ENCODE data around the gene ANKRD13A. TPM values are rescaled to one million over a fixed set of nuclear protein-coding genes. Genes with fewer than 3 reads are reported as not detected.
"Not testable (repeated sequence)": the region's sequence is repeated elsewhere in the genome, so short reads cannot be mapped to it uniquely, and the experiment has no call there.

ANKRD13A gene
- total RNA-seq, 1 experiment from 2014 or later = 118 TPM

DNA sequence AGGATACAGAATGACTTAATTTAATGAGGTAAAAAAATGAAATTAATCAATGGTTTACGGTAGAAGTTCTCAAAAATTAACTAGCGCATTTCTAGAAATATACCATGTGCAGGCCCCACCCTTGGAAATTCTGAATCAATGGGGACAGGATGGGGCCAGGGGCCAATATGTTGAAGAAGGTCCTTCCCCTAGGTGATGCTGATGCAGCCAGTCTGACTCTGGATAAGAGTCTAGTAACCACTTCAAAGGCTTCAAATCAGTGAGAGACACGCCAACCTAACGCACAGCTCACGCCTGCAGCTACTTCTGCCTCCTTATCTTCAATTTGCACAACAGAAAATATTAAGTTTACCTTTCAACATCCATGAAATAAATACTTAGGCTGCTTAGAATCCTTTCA lies 17.9 kb upstream of the ANKRD13A start:
- H3K9me3 ChIP-seq (ENCODE audit: low read length) = no peaks in the 10 kb centered on the region
- BruUV-seq (replicated peaks) = no TSS peak
- H3K27me3 ChIP-seq (ENCODE audit: low read length) = no peaks in the 10 kb centered on the region
- H4K20me1 ChIP-seq (ENCODE audit: low read length) = no peaks in the 10 kb centered on the region
- CTCF ChIA-PET = no interaction called here
- no peak overlapping the region for H3K4me2 ChIP-seq (ENCODE audit: low read length)
- H2AFZ ChIP-seq (ENCODE audit: low read length) = no peak overlapping the region
- no peaks in the 10 kb centered on the region for H3K4me1 ChIP-seq (ENCODE audit: insufficient read depth, low read length)
- H3K27ac ChIP-seq (ENCODE audit: low read length) = no peak overlapping the region
- H3K79me2 ChIP-seq (ENCODE audit: low read length) = no peaks in the 10 kb centered on the region
- DNase-seq (no peak), ATAC-seq (no peak)
- POLR2A ChIA-PET (ENCODE audit: unreplicated experiment) = no interaction called here
- H3K4me3 ChIP-seq (ENCODE audit: low read length) = no peak overlapping the region
- intact Hi-C loops (cut with micrococcal nuclease) = no loop called here
- TF ChIP-seq, protein P1, sequence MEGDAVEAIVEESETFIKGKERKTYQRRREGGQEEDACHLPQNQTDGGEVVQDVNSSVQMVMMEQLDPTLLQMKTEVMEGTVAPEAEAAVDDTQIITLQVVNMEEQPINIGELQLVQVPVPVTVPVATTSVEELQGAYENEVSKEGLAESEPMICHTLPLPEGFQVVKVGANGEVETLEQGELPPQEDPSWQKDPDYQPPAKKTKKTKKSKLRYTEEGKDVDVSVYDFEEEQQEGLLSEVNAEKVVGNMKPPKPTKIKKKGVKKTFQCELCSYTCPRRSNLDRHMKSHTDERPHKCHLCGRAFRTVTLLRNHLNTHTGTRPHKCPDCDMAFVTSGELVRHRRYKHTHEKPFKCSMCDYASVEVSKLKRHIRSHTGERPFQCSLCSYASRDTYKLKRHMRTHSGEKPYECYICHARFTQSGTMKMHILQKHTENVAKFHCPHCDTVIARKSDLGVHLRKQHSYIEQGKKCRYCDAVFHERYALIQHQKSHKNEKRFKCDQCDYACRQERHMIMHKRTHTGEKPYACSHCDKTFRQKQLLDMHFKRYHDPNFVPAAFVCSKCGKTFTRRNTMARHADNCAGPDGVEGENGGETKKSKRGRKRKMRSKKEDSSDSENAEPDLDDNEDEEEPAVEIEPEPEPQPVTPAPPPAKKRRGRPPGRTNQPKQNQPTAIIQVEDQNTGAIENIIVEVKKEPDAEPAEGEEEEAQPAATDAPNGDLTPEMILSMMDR (conservative IDR thresholded peaks at IDR 0.05; ENCODE audit: low read depth, low read length) = no peak
- TF ChIP-seq EZH2 (IDR thresholded peaks at IDR 0.05; ENCODE audit: low read length, unreplicated experiment) (no peak), EZH2phosphoT487 (IDR thresholded peaks at IDR 0.05; ENCODE audit: borderline replicate concordance, low read length) (no peak)
- no peaks in the 10 kb centered on the region for H3K9me2 ChIP-seq (replicated peaks; ENCODE audit: low read length)
- peaks cover 62% of the 10 kb centered on the region for H3K36me3 ChIP-seq (ENCODE audit: low read depth, low read length)
- no peak overlapping the region for H3K9ac ChIP-seq (ENCODE audit: low read length)
- H3F3A ChIP-seq (ENCODE audit: low read length, unreplicated experiment) = no peaks in the 10 kb centered on the region

GRCh38 chr12:109982210-109982609 lies 17.0 kb upstream of the ANKRD13A start:
- ChIA-PET POLR2A (ENCODE audit: unreplicated experiment) (no interaction called here), CTCF (no interaction called here)
- no peaks in the 10 kb centered on the region for H3K79me2 ChIP-seq (ENCODE audit: low read length)
- ATAC-seq (no peak), DNase-seq (no peak)
- no TSS peak for BruUV-seq (replicated peaks)
- H3K9me2 ChIP-seq (replicated peaks; ENCODE audit: low read length) = no peaks in the 10 kb centered on the region
- no peak for TF ChIP-seq EZH2phosphoT487 (IDR thresholded peaks at IDR 0.05; ENCODE audit: borderline replicate concordance, low read length)
- TF ChIP-seq EZH2 (IDR thresholded peaks at IDR 0.05; ENCODE audit: low read length, unreplicated experiment) = no peak
- TF ChIP-seq, protein P1 (conservative IDR thresholded peaks at IDR 0.05; ENCODE audit: low read depth, low read length) = no peak
- intact Hi-C loops (cut with micrococcal nuclease) = no loop called here
- no peaks in the 10 kb centered on the region for H3K4me1 ChIP-seq (ENCODE audit: insufficient read depth, low read length)
- no peak overlapping the region for H2AFZ ChIP-seq (ENCODE audit: low read length)
- H4K20me1 ChIP-seq (ENCODE audit: low read length) = no peaks in the 10 kb centered on the region
- peaks cover 62% of the 10 kb centered on the region for H3K36me3 ChIP-seq (ENCODE audit: low read depth, low read length)
- no peak overlapping the region for H3K27ac ChIP-seq (ENCODE audit: low read length)
- no peaks in the 10 kb centered on the region for H3K9me3 ChIP-seq (ENCODE audit: low read length)
- H3K27me3 ChIP-seq (ENCODE audit: low read length) = no peaks in the 10 kb centered on the region
- H3F3A ChIP-seq (ENCODE audit: low read length, unreplicated experiment) = no peaks in the 10 kb centered on the region
- H3K4me2 ChIP-seq (ENCODE audit: low read length) = no peak overlapping the region
- no peak overlapping the region for H3K4me3 ChIP-seq (ENCODE audit: low read length)
- H3K9ac ChIP-seq (ENCODE audit: low read length) = no peak overlapping the region

DNA sequence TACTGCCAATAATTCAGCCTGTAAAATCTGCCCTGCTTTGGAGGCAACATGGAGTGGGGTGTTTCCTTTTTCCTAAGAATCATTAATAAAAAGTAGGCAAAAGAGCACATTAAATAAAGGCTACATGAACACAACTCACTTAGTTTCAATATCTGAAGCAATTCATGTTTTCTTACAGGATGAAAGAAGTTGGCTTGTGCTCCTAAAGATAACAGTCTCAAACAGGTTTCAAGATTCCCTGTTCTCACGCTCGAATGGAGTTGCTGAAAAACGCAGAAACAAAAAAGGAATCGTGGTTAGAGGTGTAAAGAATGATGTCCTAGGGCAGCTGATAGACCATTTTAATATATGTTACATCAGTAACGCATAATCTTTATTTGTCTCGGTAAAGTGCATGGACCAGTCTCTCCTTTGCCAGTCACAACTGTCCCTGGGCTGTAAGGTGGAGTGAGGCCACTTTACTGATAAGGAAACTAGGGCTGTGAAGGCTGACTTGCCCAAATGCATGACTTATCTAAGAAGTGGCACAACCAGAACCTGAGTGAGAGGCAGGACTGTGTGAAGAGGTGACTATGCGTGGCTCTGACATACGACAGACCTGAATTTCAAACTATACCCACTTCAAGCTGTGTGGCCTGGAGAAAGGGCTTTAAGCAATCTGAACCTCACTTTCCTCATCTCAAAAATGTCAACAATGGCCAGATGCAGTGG lies 15.6 kb upstream of the ANKRD13A start:
- DNase-seq (no peak), ATAC-seq (no peak)
- intact Hi-C loops (cut with micrococcal nuclease) = no loop called here
- Histone ChIP-seq H3K27ac (ENCODE audit: low read length) (no peak overlapping the region), H3F3A (ENCODE audit: low read length, unreplicated experiment) (peaks cover 3% of the 10 kb centered on the region), H3K4me2 (ENCODE audit: low read length) (no peak overlapping the region), H3K4me1 (ENCODE audit: insufficient read depth, low read length) (peaks cover 4% of the 10 kb centered on the region), H3K79me2 (ENCODE audit: low read length) (no peaks in the 10 kb centered on the region), H3K36me3 (ENCODE audit: low read depth, low read length) (peaks cover 56% of the 10 kb centered on the region), H2AFZ (ENCODE audit: low read length) (no peak overlapping the region), H3K4me3 (ENCODE audit: low read length) (no peak overlapping the region), H3K9me3 (ENCODE audit: low read length) (no peaks in the 10 kb centered on the region), H3K27me3 (ENCODE audit: low read length) (no peaks in the 10 kb centered on the region), H3K9me2 (replicated peaks; ENCODE audit: low read length) (no peaks in the 10 kb centered on the region), H3K9ac (ENCODE audit: low read length) (no peak overlapping the region), H4K20me1 (ENCODE audit: low read length) (no peaks in the 10 kb centered on the region)
- BruUV-seq (replicated peaks) = no TSS peak
- TF ChIP-seq, protein P1 (conservative IDR thresholded peaks at IDR 0.05; ENCODE audit: low read depth, low read length) = no peak
- TF ChIP-seq EZH2phosphoT487 (IDR thresholded peaks at IDR 0.05; ENCODE audit: borderline replicate concordance, low read length) (no peak), EZH2 (IDR thresholded peaks at IDR 0.05; ENCODE audit: low read length, unreplicated experiment) (no peak)
- CTCF ChIA-PET = no interaction called here
- POLR2A ChIA-PET (ENCODE audit: unreplicated experiment) = no interaction called here

GRCh38 chr12:109986236-109986635 lies 13.0 kb upstream of the ANKRD13A start:
- CTCF ChIA-PET; H3K27me3 ChIP-seq (ENCODE audit: low read length); H3K4me1 ChIP-seq (ENCODE audit: insufficient read depth, low read length); H2AFZ ChIP-seq (ENCODE audit: low read length); H3K9ac ChIP-seq (ENCODE audit: low read length); H4K20me1 ChIP-seq (ENCODE audit: low read length); ATAC-seq; H3F3A ChIP-seq (ENCODE audit: low read length, unreplicated experiment); H3K4me2 ChIP-seq (ENCODE audit: low read length); DNase-seq; H3K9me3 ChIP-seq (ENCODE audit: low read length); POLR2A ChIA-PET (ENCODE audit: unreplicated experiment); intact Hi-C loops (cut with micrococcal nuclease); H3K9me2 ChIP-seq (replicated peaks; ENCODE audit: low read length); H3K4me3 ChIP-seq (ENCODE audit: low read length); H3K27ac ChIP-seq (ENCODE audit: low read length); H3K79me2 ChIP-seq (ENCODE audit: low read length); BruUV-seq (replicated peaks): not testable (repeated sequence)
- H3K36me3 ChIP-seq (ENCODE audit: low read depth, low read length) = peaks cover 48% of the 10 kb centered on the region
